Measurements from ENCODE around the gene TMTC2.

TMTC2 gene

DNA sequence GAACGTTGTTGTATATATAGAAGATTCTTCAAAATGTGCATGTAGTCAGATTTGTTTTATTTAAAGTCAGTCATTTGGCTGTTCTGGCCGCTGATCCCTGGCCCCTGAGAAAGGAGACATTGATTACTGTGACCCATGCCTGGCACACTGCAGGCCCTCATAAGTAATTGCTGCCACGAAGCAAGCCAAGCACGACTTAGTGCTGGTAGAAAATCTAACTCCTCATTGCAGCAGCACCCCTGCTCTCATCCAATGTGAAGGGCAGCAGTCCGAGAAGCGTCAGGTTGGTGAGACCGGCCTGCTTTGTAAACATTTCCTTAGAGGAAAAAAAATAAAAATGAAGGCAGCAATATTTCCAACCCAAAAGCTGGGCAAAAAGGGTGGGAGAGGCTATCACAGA lies 22.8 kb upstream of the TMTC2 start:
- no peak for DNase-seq (ENCODE audit: low read depth)
- no peak overlapping the region for H3K4me3 ChIP-seq (replicated peaks; ENCODE audit: low read depth, low read length)
- no peak for TF ChIP-seq CTCF (IDR thresholded peaks at IDR 0.05; ENCODE audit: low read length, missing control alignments)

DNA sequence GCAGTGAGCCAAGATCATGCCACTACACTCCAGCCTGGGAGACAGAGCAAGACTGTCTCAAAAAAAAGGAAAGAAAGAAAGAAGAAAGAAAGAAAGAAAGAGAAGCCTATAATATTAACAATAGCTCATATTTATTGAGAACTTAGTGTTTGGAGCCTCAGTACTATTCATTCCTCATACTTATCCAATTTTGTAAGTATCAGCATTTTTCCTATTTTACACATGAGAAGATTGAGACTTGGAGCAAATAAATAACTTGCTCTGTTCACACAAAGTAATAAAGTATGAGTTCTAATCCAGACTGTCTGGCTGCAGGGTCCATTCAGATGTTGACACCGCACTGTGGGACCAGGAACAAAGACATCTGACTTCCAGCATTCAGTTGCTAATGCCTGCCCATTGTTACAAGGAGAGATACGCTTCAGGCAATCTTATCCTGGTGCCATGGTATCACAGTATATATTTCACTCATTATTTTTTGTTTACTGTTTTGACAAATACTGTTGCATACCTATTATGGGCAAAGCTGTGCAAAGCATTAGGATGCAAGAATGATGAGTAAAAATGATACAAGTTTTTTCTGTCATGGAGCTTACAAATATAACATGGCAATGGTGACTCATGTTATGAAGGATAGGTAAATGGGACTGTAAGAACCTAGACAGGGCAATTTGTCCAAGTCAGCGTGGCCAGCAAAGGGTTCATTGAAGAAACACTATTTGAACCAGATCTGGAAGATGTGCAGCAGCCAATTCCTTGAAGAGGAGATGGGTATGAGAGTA lies 21.4 kb upstream of the TMTC2 start:
- TF ChIP-seq CTCF (IDR thresholded peaks at IDR 0.05; ENCODE audit: low read length, missing control alignments): no peak
- H3K4me3 ChIP-seq (replicated peaks; ENCODE audit: low read depth, low read length): no peak overlapping the region
- no peak for DNase-seq (ENCODE audit: low read depth)

DNA sequence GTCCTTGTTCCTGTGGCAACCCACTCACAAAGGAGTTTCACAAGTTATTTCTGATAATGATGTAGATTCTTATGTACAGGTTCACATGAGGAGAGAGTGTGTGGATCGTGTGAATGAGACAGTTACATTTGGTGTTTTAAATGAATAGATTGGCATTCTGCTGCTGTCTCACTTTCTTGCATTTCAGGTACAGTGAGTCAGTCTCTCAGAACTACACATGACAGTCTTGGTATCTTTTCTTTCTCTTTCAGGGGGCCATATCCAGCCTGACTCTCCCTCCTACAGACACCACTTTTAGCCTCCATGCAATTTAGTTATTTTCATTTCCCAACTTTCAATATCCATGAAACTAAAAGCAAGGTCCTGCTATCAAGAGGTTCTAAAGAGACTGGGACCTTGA lies 19.9 kb upstream of the TMTC2 start:
- no peak for TF ChIP-seq CTCF (IDR thresholded peaks at IDR 0.05; ENCODE audit: low read length, missing control alignments)
- no peak overlapping the region for H3K4me3 ChIP-seq (replicated peaks; ENCODE audit: low read depth, low read length)
- no peak for DNase-seq (ENCODE audit: low read depth)

- no peak for DNase-seq (ENCODE audit: low read depth)
- no peak overlapping the region for H3K4me3 ChIP-seq (replicated peaks; ENCODE audit: low read depth, low read length)
- TF ChIP-seq CTCF (IDR thresholded peaks at IDR 0.05; ENCODE audit: low read length, missing control alignments): no peak
These were observed 15.0 kb upstream of the TMTC2 start for GRCh38 chr12:82671673-82672195.

GRCh38 chr12:82672811-82673495 lies 13.8 kb upstream of the TMTC2 start:
- TF ChIP-seq CTCF (IDR thresholded peaks at IDR 0.05; ENCODE audit: low read length, missing control alignments): no peak
- peak; percentile 66 for DNase-seq (ENCODE audit: low read depth)
- H3K4me3 ChIP-seq (replicated peaks; ENCODE audit: low read depth, low read length): no peak overlapping the region

DNA sequence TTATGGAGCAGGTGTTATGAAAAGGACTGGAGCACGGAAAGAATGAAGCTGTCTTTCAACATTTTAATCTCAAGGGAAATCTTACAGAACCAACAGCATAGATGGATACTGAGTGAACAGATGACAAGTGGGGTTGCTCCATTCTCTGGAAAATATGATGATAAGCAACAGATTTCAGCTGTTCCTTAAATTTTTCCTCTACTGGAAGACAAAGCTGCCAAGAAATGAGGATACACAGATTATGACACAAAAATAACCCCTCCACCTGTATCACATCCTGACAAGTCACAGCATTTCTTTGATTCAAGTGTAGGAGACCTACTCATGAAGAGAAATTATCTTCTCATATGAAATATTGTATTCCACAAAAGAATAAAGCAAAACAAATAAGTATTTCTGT lies 13.0 kb upstream of the TMTC2 start:
- DNase-seq (ENCODE audit: low read depth): no peak
- no peak for TF ChIP-seq CTCF (IDR thresholded peaks at IDR 0.05; ENCODE audit: low read length, missing control alignments)
- no peak overlapping the region for H3K4me3 ChIP-seq (replicated peaks; ENCODE audit: low read depth, low read length)

All from fibroblast of pulmonary artery (primary cell).